ENCODE data around the gene ZNF420.

ZNF420 gene

DNA sequence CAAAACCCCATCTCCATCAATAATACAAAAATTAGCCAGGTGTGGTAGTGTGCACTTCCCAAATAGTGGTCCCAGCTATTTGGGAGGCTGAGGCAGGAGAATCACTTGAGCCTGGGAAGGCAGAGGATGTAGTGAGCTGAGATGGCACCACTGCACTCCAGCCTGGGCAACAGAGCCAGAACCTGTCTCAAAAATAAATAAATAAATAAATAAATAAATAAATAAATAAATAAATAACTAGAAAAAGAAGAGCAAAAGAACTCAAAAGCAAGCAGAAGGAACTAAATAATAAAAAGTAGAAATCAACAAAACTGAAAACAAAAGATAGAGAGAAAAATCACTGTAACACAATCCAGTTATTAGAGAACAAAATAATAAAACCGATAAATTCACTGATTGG, 81.9 kb downstream of the ZNF420 start:
- DNase-seq, result no peak

DNA sequence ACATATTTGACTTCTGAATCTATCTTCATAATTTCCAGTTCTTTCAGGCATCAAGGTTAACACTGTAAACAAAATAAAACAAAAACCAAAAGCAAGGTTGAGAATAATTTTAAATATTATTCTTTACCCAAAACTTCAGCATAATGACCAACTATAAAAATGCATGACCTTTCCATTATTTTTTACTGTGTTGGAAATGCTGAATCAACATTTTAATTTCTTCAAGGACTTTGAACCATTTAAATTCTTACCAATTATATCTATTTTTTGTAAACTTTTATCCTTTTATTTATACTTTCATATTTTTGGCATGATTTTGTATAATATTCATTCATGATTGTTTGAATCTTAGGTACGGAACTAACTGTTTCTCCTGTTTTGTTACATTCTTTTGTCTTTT, 87.4 kb downstream of the ZNF420 start:
- no peak for DNase-seq

DNA sequence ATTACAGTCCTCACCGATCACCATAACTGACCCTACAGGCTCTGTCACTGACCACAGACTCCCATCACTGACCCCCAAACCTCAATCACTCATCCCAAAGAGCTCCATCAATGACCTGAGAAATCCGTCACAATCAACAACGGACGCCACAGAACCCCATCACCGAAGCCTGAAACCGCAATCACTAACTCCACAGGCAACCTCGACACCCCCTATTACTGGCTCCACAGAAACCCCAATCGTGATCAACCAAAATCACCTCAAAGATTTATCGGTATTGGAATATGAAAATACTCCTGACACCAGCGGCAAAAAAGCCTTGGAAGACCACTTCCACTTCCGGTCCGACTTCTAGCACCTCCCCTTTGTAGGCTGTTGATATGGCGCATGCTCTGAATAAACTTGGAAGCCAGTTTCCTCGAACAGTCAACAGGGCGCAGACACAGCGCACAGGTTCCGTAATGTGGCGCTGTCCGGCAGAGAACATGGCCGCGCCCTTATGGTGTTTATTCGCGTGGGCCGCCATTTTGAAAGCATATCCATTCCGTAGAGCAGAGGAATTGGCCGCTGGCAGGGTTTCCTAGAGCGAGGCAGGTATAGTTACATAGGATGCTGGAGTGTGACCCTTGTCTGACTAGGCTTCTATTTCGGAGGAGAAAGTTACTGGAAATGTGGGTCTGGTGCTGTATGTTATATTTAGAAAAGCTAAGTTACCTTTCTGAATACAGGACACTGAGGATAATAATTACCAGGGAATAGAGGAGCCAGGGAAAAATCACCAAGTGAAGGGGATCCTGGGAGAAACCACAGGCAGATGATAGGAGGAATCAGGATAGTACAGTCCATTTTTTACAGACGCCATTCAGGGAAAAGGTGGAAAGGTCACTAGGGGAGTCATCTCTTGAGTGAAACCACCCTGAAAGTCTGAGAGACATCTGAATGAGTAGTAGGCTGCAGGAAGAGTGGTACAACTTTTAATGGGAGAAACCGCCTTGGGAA, 94.4 kb downstream of the ZNF420 start, which contains the start of gene ZNF585A:
ZNF585A (minus strand) TSS at position 328 of the 999 bp plus-strand sequence. CDS start 2,785 bp downstream, outside the sequence.
- DNase-seq, result peak; percentile 59 to 84 (median 75)
